Measurements from ENCODE around the gene PLEKHG2. TPM values are rescaled to one million over a fixed set of nuclear protein-coding genes. Genes with fewer than 3 reads are reported as not detected.

Gene PLEKHG2
- total RNA-seq, 4 donors from 2014 or later: 1.3 to 3.6 (median 3.3) TPM

DNA sequence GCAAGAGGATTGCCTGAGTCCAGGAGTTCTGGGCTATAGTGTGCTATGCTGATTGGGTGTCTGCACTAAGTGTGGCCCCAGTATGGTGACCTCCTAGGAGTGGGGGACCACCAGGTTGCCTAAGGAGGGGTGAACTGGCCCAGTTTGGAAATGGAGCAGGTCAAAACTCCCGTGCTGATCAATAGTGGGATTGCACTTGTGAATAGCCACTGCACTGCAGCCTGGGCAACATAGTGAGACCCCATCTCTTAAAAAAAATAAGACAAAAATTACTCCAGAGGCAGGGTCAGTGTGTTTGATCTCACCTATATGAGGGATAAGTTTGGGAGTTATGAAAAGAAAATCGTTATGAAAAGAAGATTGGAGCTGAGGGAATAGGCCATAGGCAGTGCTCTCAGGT, 43.3 kb upstream of the PLEKHG2 start:
- Histone ChIP-seq H3K27ac (no peak overlapping the region), H3K4me3 (no peak overlapping the region), H3K36me3 (peaks cover 0 to 32% of the 10 kb centered on the region in 2 donors), H3K27me3 (no peaks in the 10 kb centered on the region), H3K4me1 (peaks cover 38% of the 10 kb centered on the region in 2 donors), H3K9me3 (no peaks in the 10 kb centered on the region)
- ATAC-seq: no peak
- DNase-seq: no peak
- in situ Hi-C loops (cut with MboI; ENCODE audit: low sequenced_read_pairs in 4 of 4) (no loop called here), intact Hi-C loops (cut with DNase I; ENCODE audit: low total_unique reads) (no loop called here)
- TF ChIP-seq CTCF (IDR thresholded peaks at IDR 0.05 in 4 of 5, conservative IDR thresholded peaks at IDR 0.05 in 1 of 5) (no peak), POLR2A (IDR thresholded peaks at IDR 0.05) (no peak)

- no peaks in the 10 kb centered on the region for H3K9me3 ChIP-seq
- no peak overlapping the region for H3K4me3 ChIP-seq
- DNase-seq (no peak), ATAC-seq (no peak)
- intact Hi-C loops (cut with DNase I; ENCODE audit: low total_unique reads): no loop called here
- H3K4me1 ChIP-seq: peaks cover 24% of the 10 kb centered on the region in 2 donors
- TF ChIP-seq POLR2A (IDR thresholded peaks at IDR 0.05) (no peak), CTCF (IDR thresholded peaks at IDR 0.05 in 4 of 5, conservative IDR thresholded peaks at IDR 0.05 in 1 of 5) (no peak)
- H3K27ac ChIP-seq: no peak overlapping the region
- no peaks in the 10 kb centered on the region for H3K27me3 ChIP-seq
- in situ Hi-C loops (cut with MboI; ENCODE audit: low sequenced_read_pairs in 4 of 4): no loop called here
- peaks cover 0 to 35% of the 10 kb centered on the region in 2 donors for H3K36me3 ChIP-seq
These were observed 41.7 kb upstream of the PLEKHG2 start for GRCh38 chr19:39370735-39371134.

- no peak for TF ChIP-seq CTCF (IDR thresholded peaks at IDR 0.05 in 4 of 5, conservative IDR thresholded peaks at IDR 0.05 in 1 of 5)
- TF ChIP-seq POLR2A (IDR thresholded peaks at IDR 0.05): no peak
- DNase-seq: peak; percentile 76 to 84
- H3K27me3 ChIP-seq: no peaks in the 10 kb centered on the region
- peak overlapping the region in 2 of 4 donors; percentile 4 to 14 for H3K4me3 ChIP-seq
- peak; percentile 88 to 96 for ATAC-seq
- peaks cover 19 to 21% of the 10 kb centered on the region in 2 donors for H3K4me1 ChIP-seq
- H3K9me3 ChIP-seq: no peaks in the 10 kb centered on the region
- intact Hi-C loops (cut with DNase I; ENCODE audit: low total_unique reads): no loop called here
- in situ Hi-C loops (cut with MboI; ENCODE audit: low sequenced_read_pairs in 4 of 4): no loop called here
- peaks cover 0 to 50% of the 10 kb centered on the region in 2 donors for H3K36me3 ChIP-seq
- H3K27ac ChIP-seq: peak overlapping the region; percentile 78 to 91 (median 86)
These were observed 40.2 kb upstream of the PLEKHG2 start for GRCh38 chr19:39372047-39372802.

DNA sequence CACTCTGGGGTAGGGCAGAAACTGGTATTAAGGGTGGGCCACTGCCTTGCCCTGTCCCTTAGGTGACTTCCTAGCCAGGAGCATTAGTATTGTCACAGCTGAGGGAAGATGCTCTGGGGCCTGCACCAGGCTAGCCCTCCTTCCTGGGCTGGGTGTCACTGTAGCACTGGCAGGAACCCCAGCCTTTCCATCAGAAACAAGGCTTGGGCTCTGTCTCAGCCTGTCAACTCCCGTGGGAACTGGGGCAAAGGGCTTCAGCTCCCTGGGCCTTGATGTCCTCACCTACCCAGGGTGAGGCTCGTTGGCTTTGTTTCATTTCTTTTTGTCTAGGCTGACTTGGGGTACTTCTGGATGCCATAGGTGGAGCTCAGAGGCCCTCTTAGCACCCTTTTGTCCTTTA, 39.5 kb upstream of the PLEKHG2 start:
- Histone ChIP-seq H3K9me3 (no peaks in the 10 kb centered on the region), H3K27ac (peak overlapping the region; percentile 78 to 91 (median 86)), H3K36me3 (peaks cover 0 to 52% of the 10 kb centered on the region in 2 donors), H3K27me3 (no peaks in the 10 kb centered on the region), H3K4me3 (peak overlapping the region in 2 of 4 donors; percentile 4 to 14), H3K4me1 (peaks cover 19 to 21% of the 10 kb centered on the region in 2 donors)
- no peak for TF ChIP-seq CTCF (IDR thresholded peaks at IDR 0.05 in 4 of 5, conservative IDR thresholded peaks at IDR 0.05 in 1 of 5)
- no peak for TF ChIP-seq POLR2A (IDR thresholded peaks at IDR 0.05)
- intact Hi-C loops (cut with DNase I; ENCODE audit: low total_unique reads): no loop called here
- in situ Hi-C loops (cut with MboI; ENCODE audit: low sequenced_read_pairs in 4 of 4): no loop called here
- DNase-seq (no peak), ATAC-seq (peak; percentile 19 to 21)
